ENCODE measurements around the gene GALR3.

The GALR3 gene

GRCh38 chr22:37823134-37823985 is at the start of gene GALR3:
Gene GALR3, plus strand, starts transcription at chr22:37823382. Its CDS starts 25 bp downstream, at chr22:37823407.
- TF ChIP-seq POLR2AphosphoS5 (IDR thresholded peaks at IDR 0.05; ENCODE audit: borderline replicate concordance, low read depth, low read length), result no peak
- TF ChIP-seq EZH2 (IDR thresholded peaks at IDR 0.05), result no peak
- TF ChIP-seq FOXP2 (optimal IDR thresholded peaks at IDR 0.05; ENCODE audit: control extremely low read depth, extremely low read length, insufficient read depth), result no peak
- Histone ChIP-seq H3K36me3 (ENCODE audit: insufficient read depth, low read length) (no peaks in the 10 kb centered on the region), H3K9me3 (ENCODE audit: low read depth, low read length) (no peaks in the 10 kb centered on the region), H3K4me3 (no peak within 1 kb of the TSS), H3K27ac (no peak within 1 kb of the TSS), H3K9ac (ENCODE audit: insufficient read length) (no peak within 1 kb of the TSS)
- DNase-seq (ENCODE audit: low read depth, low spot score), result no peak

- H3K36me3 ChIP-seq (ENCODE audit: insufficient read depth, low read length), result no peaks in the 10 kb centered on the region; the same call in 1 of the 2 replicates
- no peaks in the 10 kb centered on the region for H3K9me3 ChIP-seq (ENCODE audit: low read depth, low read length)
- TF ChIP-seq POLR2AphosphoS5 (IDR thresholded peaks at IDR 0.05; ENCODE audit: borderline replicate concordance, low read depth, low read length) (no peak), EZH2 (IDR thresholded peaks at IDR 0.05) (no peak), FOXP2 (optimal IDR thresholded peaks at IDR 0.05; ENCODE audit: control extremely low read depth, extremely low read length, insufficient read depth) (no peak)
- H3K9ac ChIP-seq (ENCODE audit: insufficient read length), result no peak overlapping the region
- H3K27ac ChIP-seq, result no peak overlapping the region
- no peak for DNase-seq (ENCODE audit: low read depth, low spot score)
- no peak overlapping the region for H3K4me3 ChIP-seq
Measured at GRCh38 chr22:37774728-37775127, 48.5 kb upstream of the GALR3 start.

- TF ChIP-seq FOXP2 (optimal IDR thresholded peaks at IDR 0.05; ENCODE audit: control extremely low read depth, extremely low read length, insufficient read depth) (no peak), EZH2 (IDR thresholded peaks at IDR 0.05) (no peak), POLR2AphosphoS5 (IDR thresholded peaks at IDR 0.05; ENCODE audit: borderline replicate concordance, low read depth, low read length) (no peak)
- no peaks in the 10 kb centered on the region; the same call in 1 of the 2 replicates for H3K36me3 ChIP-seq (ENCODE audit: insufficient read depth, low read length)
- H3K9me3 ChIP-seq (ENCODE audit: low read depth, low read length), result no peaks in the 10 kb centered on the region
- no peak overlapping the region for H3K4me3 ChIP-seq
- DNase-seq (ENCODE audit: low read depth, low spot score), result no peak
- no peak overlapping the region for H3K9ac ChIP-seq (ENCODE audit: insufficient read length)
- H3K27ac ChIP-seq, result no peak overlapping the region
Measured at GRCh38 chr22:37775785-37776638, 47.2 kb upstream of the GALR3 start.

GRCh38 chr22:37776639-37777005 is 46.6 kb upstream of the GALR3 start:
- DNase-seq (ENCODE audit: low read depth, low spot score), result no peak
- no peak overlapping the region for H3K9ac ChIP-seq (ENCODE audit: insufficient read length)
- H3K27ac ChIP-seq, result no peak overlapping the region

GRCh38 chr22:37777122-37777687 is 46.0 kb upstream of the GALR3 start:
- Histone ChIP-seq H3K9me3 (ENCODE audit: low read depth, low read length) (no peaks in the 10 kb centered on the region), H3K4me3 (no peak overlapping the region), H3K27ac (no peak overlapping the region), H3K36me3 (ENCODE audit: insufficient read depth, low read length) (no peaks in the 10 kb centered on the region; the same call in 1 of the 2 replicates), H3K9ac (ENCODE audit: insufficient read length) (no peak overlapping the region)
- no peak for DNase-seq (ENCODE audit: low read depth, low spot score)
- no peak for TF ChIP-seq FOXP2 (optimal IDR thresholded peaks at IDR 0.05; ENCODE audit: control extremely low read depth, extremely low read length, insufficient read depth)
- no peak for TF ChIP-seq POLR2AphosphoS5 (IDR thresholded peaks at IDR 0.05; ENCODE audit: borderline replicate concordance, low read depth, low read length)
- no peak for TF ChIP-seq EZH2 (IDR thresholded peaks at IDR 0.05)

More at GRCh38 chr22:37776639-37777005, 46.6 kb upstream of the GALR3 start:
- Histone ChIP-seq H3K36me3 (ENCODE audit: insufficient read depth, low read length) (no peaks in the 10 kb centered on the region; the same call in 1 of the 2 replicates), H3K4me3 (no peak overlapping the region), H3K9me3 (ENCODE audit: low read depth, low read length) (no peaks in the 10 kb centered on the region)
- no peak for TF ChIP-seq EZH2 (IDR thresholded peaks at IDR 0.05)
- no peak for TF ChIP-seq POLR2AphosphoS5 (IDR thresholded peaks at IDR 0.05; ENCODE audit: borderline replicate concordance, low read depth, low read length)
- TF ChIP-seq FOXP2 (optimal IDR thresholded peaks at IDR 0.05; ENCODE audit: control extremely low read depth, extremely low read length, insufficient read depth), result no peak

- no peak overlapping the region for H3K9ac ChIP-seq (ENCODE audit: insufficient read length)
- H3K4me3 ChIP-seq, result no peak overlapping the region
- H3K36me3 ChIP-seq (ENCODE audit: insufficient read depth, low read length), result no peaks in the 10 kb centered on the region
- H3K27ac ChIP-seq, result no peak overlapping the region
- H3K9me3 ChIP-seq (ENCODE audit: low read depth, low read length), result no peaks in the 10 kb centered on the region
- DNase-seq (ENCODE audit: low read depth, low spot score), result no peak
- no peak for TF ChIP-seq FOXP2 (optimal IDR thresholded peaks at IDR 0.05; ENCODE audit: control extremely low read depth, extremely low read length, insufficient read depth)
- no peak for TF ChIP-seq EZH2 (IDR thresholded peaks at IDR 0.05)
- TF ChIP-seq POLR2AphosphoS5 (IDR thresholded peaks at IDR 0.05; ENCODE audit: borderline replicate concordance, low read depth, low read length), result no peak
Measured at GRCh38 chr22:37778370-37779009, 44.7 kb upstream of the GALR3 start.

- H3K27ac ChIP-seq, result no peak overlapping the region
- no peak overlapping the region for H3K4me3 ChIP-seq
- H3K36me3 ChIP-seq (ENCODE audit: insufficient read depth, low read length), result no peaks in the 10 kb centered on the region
- H3K9me3 ChIP-seq (ENCODE audit: low read depth, low read length), result no peaks in the 10 kb centered on the region
- DNase-seq (ENCODE audit: low read depth, low spot score), result no peak
- no peak for TF ChIP-seq POLR2AphosphoS5 (IDR thresholded peaks at IDR 0.05; ENCODE audit: borderline replicate concordance, low read depth, low read length)
- TF ChIP-seq FOXP2 (optimal IDR thresholded peaks at IDR 0.05; ENCODE audit: control extremely low read depth, extremely low read length, insufficient read depth), result no peak
- no peak for TF ChIP-seq EZH2 (IDR thresholded peaks at IDR 0.05)
- no peak overlapping the region for H3K9ac ChIP-seq (ENCODE audit: insufficient read length)
Measured at GRCh38 chr22:37781434-37782059, 41.6 kb upstream of the GALR3 start.

All from SK-N-MC (cell line).